HG03103 (cell line): Measurements from ENCODE around the gene YAF2.

ENCODE experiments used
- ATAC-seq: cut with Tn5 transposase; IDR thresholded peaks from one replicate; pipeline ENCODE4 v1.9.1; 2021; ENCODE audit warnings: low read depth; ENCODE audit not compliant: unreplicated experiment

YAF2 gene, protein sequence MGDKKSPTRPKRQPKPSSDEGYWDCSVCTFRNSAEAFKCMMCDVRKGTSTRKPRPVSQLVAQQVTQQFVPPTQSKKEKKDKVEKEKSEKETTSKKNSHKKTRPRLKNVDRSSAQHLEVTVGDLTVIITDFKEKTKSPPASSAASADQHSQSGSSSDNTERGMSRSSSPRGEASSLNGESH

DNA sequence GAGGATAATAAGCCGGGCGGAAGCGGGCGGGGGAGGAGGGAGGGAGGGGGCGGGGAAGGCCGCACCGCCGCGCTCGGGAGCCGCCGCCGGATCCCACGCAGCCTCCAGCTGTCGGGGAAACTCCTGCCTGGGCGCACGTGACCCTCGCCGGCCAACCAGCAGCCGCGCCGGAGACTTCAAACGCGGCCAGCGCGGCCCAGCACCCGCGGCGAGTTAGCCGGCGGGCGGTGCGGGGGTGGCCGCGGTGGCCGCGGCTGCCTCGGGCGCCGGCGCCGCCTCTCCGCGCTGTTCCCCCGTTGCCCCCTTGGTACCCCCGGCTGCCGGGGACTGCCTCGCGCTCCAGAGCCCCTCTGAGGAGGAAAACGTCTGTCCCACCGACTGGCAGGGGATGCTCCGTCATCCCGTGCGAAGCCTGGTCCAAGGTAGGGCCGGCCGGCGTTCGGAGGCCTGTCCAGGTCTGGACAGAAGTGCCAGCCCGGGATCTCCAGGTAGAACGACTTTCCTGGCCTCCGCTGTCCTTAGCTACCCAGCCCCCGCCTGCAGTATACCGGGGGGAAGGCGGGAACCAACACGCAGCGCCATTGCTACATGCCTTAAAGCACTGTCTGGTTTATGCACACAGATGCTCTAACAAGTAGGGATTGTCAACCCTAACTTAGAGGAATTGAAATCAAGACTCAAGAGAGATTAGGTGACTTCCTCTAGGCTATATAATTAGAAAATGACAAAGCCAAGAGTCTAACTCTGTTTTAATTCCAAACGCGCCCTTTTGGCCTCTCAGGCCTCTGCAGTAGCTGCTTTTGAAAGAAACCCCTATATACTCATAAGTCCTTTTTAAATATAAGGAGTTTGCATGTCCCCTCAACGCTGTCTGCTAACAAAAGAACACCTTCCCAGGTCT lies at the start of gene YAF2:
Gene YAF2 (minus strand): TSS at position 9 of the 901 bp plus-strand sequence. CDS start 68 bp downstream, outside the sequence.
- peak; percentile 64 for ATAC-seq

DNA sequence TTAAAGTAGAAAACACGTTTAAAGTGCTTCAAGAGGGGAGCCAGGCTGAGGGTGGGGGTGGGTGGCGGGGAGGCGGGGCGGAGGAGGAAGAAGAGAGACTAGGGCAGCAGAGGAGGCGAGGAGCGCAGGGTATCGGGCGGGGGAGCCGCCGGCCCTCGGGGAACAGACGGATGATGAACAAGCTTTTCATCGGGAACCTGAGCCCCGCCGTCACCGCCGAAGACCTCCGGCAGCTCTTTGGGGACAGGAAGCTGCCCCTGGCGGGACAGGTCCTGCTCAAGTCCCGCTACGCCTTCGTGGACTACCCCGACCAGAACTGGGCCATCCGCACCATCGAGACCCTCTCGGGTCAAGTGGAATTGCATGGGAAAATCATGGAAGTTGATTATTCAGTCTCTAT lies 48.7 kb upstream of the YAF2 start:
- ATAC-seq: no peak

DNA sequence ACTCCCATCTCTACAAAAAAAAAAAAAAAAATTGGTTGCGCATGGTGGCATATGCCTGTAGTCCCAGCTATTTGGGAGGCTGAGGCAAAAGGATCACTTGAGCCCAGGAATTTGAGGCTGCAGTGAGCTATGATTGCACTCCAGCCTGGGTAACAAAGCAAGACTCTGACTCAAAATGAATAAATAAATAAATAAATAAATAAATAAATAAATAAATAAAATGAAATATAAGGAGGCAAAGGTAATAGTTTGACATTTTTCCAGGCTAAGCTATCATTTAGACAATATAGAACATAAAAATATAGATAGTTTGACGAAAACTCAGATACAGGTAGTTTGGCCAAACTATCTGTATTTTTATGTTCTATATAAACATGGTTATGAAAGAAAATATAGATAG lies 47.4 kb upstream of the YAF2 start:
- ATAC-seq: no peak

DNA sequence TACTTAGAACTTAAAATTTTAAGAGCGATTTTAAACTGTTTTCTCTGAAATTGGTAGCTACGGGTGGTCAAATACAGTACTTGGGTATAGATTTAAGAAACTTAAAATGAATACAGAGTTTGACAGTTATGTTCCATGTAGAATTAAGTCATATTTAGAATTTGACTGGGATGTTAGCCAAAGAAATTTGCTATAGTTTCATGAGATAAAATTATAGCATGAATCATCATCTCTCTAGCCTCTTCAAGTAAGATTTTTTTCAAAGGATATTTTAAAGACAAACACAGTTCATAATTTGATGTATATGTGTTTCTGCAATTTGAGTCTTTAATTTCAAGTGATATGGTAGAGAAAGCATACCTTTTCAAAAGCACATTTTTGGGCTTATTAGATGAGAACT lies 46.8 kb upstream of the YAF2 start:
- ATAC-seq: no peak

DNA sequence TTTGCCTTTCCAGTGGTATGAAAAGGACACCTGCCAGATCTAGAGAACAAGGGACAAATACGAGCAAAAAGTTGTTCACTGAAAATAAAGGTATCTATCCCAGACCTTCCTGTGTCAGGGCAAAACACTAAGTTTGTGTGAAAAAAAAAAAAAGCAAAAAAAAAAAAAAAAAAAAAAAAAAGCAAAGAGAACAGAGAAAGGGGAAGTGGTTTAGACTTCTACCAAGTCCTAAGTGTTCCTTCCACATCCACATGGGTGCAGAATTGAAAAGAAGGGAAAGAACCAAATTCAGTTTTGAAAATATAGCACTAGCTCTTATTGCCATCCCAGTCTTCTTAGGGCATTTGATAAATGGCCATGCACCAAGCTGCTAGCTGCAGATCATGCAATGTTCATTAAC lies 46.1 kb upstream of the YAF2 start:
- no peak for ATAC-seq

DNA sequence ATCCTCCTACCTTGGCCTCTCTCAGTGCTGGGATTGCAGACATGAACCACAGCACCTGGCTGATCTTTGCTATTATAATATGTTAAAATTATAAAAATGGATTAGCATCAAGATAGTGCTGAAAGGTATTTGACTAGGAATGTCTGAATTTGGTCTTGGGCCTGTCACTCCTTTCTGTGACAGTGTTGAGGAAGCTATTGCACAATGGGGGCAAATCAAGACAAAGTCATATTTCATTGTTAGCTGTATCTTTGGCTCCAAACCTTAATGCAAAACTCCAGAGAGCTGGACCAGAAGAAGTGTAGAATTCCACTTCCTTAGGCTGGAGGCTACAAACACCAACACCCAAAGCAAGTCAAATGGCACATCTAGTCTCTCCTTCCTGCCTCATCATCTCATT lies 45.7 kb upstream of the YAF2 start:
- ATAC-seq: no peak

DNA sequence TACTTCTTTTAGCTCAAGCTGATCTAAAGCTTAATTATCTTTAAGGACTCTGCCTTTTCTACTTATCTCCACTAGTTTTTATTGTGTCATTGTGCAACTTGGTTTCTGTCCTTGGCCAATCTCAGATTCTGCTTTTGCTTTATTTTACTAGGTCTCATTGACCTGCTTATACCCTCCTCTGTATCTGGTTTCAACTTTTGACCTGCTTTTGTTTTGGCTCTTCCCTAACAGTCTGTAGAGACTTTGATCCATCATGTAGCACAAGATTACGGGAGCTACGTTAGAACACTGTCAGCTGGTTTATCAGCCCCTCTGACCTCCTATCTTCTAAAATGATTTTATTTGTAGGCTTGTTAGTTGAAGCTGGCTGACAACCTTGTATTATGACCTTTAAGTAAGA lies 44.2 kb upstream of the YAF2 start:
- no peak for ATAC-seq

DNA sequence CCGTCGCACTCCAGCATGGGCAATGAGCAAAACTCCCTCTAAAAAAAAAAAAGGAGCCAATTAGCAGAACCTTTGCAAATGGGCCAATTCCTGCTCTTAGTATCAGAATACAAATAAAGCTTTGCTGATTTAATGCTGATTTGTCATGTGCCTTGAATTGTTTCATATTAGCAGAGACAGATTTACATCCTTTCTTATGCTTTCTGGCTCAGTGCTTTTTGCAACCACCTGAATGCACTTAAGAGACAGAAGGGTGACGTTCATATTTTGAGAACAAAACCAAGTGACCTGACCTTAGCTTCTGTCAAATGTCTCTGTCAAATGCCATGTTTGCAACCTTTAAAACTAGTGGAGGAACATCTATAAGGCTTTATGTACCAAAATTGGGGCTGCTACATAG lies 43.8 kb upstream of the YAF2 start:
- no peak for ATAC-seq

DNA sequence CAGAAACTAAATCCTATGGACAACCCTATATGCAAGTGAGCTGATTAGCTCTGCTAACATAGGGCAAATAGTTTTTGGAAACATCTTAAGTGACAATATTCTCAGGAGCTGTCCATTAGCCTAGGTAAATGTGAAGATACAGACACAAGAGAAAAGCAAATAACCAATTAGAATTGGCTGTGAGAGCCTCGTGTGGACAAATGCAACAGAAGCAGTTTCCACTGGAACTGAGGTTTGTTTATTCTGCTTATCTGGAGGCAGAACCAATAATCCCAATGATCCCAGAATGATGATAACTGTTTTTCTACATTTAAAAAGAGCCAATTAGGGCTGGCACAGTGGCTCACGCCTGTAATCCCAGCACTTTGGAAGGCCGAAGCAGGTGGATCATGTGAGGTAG lies 43.2 kb upstream of the YAF2 start:
- ATAC-seq: no peak

DNA sequence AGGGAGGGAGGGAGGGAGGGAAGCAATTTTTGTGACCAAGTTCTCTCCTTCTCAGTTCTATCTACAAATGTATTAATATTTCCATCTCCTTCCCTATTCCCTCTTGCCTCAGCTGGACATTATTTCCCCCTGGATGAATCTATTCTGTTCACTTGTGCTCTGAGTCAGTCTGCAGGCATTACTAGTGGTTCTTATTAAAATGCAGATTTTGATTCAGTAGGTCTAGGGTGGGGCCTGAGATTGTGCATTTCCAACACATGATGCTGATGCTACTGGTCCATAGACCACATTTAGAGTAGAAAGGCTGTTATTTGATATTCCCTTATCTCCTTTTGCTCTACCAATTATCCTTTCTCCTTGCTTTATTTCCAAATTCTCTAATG lies 40.1 kb upstream of the YAF2 start:
- no peak for ATAC-seq

DNA sequence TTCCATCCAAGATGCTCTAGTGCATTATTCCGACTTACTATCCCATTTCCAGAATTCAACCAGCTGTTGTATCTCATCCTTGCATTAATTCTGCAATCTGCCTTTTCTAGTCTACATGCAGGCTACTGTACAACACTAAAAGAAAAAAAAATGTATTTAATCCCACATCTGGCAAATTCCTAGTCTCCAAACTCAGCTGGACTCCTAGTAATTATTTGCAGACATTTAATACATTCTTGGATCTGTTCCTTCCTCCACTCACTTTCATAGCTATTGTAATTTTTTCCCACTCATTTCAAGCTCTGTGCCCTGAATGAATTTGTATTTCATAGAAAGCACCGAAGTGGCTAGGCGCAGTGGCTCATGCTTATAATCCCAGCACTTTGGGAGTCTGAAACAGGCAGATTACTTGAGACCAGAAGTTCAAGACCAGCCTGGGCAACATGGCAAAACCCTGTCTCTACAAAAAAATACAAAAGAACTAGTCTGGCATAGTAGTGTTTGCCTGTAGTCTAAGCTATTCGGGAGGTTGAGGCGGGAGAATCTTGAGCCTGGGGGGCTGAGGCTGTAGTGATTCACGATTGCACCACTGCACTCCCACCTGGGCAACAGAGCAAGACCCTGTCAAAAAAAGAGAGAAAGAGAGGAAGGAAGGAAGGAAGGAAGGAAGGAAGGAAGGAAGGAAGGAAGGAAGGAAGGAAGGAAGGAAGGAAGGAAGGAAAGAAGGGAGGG lies 39.5 kb upstream of the YAF2 start:
- ATAC-seq: no peak

DNA sequence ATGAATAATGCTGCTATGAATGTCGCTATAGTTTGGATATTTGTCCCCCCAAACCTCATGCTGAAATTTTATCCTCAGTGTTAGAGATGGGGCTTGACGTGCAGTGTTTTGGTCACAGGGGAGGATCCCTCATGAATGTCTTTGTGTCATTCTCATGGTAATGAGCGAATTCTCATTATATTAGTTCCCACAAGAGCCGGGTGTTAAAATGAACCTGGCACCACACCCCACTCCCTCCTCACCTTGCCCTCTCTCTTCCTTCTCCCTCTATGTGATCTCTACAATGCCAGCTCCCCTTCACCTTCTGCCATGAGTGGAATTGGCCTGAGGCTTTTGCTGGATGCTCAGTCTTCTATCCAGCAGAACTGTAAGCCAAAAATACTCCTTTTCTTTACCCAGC lies 37.5 kb upstream of the YAF2 start:
- no peak for ATAC-seq

DNA sequence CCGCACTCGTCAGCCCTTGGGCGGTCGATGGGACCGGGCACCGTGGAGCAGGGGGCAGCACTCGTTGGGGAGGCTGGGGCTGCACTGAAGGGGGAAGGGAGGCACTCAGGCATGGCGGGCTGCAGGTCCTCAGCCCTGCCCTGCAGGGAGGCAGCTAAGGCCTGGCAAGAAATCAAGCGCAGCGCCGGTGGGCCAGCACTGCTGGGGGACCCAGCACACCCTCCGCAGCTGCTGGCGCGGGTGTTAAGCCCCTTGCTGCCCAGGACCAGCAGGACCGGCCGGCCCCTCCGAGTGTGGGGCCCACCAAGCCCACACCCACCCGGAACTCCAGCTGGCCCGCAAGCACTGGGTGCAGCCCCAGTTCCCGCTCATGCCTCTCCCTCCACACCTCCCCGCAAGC lies 35.7 kb upstream of the YAF2 start:
- no peak for ATAC-seq

DNA sequence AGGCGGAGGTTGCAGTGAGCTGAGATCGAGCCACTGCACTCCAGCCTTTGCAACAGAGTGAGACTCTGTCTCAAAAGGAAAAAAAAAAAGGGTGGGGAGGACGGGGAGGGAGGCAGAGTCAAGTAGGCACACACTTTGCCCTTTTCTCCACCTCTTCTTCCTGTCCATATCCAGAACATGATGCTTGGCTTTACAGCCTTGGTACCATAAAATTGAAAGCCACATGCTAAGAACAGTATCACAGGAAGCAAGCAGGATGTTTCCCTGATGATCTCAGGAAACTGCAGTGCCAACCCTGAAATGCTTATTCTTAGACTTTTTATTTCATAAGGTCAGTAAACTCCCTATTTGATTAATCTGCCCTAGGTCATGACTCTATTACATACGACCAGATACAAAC lies 32.5 kb upstream of the YAF2 start:
- no peak for ATAC-seq

DNA sequence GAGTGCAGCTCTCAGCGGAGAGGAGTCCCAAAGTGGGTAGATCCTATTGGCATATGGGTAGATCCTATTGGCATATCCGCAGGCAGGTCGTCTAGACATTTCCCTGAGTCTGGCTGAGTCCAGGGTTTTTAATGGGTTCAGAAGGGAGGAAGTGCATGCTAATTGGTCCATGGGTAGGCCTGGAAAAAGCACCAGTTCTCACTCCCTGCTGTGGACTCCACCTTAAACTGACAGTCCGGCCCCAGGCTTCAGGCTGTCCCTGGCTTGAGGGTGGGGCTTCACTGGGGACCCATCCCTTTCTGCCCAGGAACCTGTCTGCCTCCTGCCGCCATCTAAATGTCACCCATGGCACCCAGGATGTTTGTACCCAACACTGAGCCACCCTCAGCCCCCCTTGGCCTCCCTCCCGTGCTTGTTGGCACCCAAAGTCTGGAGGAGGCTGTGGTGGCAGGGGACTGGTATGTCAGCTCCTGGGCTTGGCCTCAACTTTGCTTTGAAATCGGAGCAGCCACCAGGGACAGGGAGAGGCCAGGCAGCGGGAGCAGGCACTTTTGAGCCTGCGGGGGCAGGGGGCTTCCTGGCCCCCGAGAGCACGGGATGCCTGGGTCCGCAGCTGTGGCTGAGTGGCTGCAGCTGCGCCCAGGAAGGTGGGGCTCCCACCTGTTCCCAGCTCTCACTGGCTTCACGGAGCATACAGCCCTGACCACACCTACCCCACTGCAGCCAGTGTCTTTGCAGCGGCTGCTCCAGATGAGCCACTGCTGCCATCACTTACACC lies 29.6 kb upstream of the YAF2 start:
- ATAC-seq: no peak

DNA sequence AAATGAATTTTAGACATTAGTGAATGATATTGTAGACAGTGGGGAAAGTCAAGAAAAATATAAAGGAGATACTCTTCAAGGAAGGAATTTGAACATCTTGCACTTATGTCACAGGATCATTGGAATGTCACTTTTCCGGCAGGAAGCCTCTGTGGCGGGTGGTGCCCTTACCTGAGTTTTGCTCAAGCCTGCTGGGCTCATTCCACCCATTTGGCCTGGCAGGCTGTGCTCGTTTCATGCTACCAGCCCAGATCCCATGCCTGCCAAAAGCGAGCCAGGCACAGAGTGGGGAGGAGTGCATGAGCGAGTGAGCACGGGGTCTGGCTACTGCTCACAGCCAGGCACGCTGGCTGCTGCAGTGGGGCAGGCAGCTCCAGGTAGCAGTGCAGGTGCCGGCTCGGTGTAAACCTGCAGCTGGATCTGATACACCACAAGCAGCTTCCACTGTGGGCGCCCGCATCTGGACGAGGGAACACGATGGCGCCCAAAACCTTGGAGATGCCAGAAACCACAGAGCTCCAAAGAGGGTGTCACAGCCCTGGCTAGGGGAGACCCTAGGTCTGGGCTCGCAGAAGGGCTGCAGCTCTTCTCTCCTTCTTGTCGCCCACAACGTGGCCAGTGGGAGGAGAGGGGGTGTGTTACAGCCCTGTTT lies 28.7 kb upstream of the YAF2 start:
- ATAC-seq: no peak

DNA sequence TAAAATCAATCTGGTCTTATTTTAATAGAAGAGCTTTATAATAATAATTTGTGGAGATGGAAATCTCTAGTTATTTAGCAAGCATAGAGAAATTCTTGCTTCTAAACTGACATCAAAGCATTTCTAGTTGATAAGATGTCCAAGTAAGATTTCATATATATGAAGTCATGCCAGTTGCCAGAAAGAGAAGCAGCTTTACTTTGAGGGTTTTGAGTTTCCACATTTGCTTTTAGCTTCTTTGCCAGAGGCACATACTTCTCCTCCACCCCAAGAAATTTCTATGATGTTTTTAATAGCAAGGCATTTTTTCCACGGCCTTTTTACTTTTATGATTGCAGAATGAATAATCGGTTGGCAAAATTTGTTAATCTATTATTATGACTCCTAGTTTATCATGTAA lies 24.2 kb upstream of the YAF2 start:
- no peak for ATAC-seq

DNA sequence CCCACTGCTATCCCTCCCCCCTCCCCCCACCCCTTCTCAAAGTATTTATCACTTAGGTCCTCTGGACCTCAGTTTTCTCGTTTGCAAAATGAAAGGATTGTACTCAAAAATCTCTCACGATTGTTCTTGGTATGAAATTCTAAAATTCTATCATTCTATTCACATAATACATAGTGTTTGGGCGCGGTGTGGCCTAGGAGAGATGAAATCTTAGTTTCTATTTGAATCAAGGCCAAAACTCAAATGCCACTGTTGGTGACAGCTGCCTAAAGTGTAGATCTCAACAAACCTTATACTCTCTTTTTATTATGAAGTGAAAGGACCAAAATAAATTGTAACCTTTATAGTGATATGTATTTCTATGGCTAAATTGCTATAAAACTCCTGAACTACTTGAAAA lies 23.7 kb upstream of the YAF2 start:
- ATAC-seq: no peak

DNA sequence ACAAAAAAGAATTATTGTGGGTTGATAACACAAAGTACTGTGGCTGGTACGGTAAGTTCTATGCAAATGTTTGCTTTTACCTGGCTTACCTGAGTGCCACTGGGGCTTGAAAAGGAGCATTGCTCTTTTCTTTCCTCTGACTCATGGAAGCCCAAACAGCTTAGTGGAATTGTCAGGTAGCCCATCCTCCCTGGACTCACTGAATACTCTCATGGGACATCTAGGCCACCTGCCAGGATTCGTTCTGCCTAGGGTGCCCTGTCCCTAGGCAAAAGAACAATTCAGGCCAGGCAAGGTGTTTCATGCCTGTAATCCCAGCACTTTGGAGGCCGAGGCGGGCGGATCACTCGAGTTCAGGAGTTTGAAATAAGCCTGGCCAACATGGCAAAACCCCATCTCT lies 22.5 kb upstream of the YAF2 start:
- ATAC-seq: no peak

DNA sequence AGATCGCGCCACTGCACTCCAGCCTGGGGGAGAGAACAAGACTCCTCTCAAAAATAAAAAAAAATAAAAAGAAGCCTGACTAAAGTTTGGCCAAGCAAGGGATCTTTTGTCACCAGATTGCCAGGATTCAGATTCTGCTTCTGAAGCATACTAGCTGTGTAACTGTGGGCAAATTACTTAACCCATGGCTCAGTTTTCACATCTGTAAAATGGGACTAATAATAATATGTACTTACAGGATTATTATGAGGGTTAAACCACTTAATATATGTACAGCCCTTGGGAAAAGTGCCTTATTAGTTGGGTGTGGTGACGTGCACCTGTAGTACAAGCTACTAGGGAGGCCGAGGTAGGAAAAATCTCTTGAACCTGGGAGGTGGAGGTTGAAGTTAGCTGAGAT lies 21.7 kb upstream of the YAF2 start:
- ATAC-seq: no peak
